ENCODE results near the gene PPARA. TPM values are rescaled to one million over a fixed set of nuclear protein-coding genes. Genes with fewer than 3 reads are reported as not detected.
"Not testable (repeated sequence)": the region's sequence is repeated elsewhere in the genome, so short reads cannot be mapped to it uniquely, and the experiment has no call there.

The PPARA gene
- total and polyA plus RNA-seq, 9 of the 15 experiments (the other 6 are each of a cell fraction or from before 2014, with no cell fraction given): 0.64 to 5.3 (median 3.5) TPM

- FAIRE-seq; POLR2A ChIA-PET; H3K27me3 ChIP-seq (ENCODE audit: control insufficient read depth in 2 of 2, insufficient read depth in 2 of 2, low read length in 2 of 2); H3K4me2 ChIP-seq (ENCODE audit: insufficient read depth, low read length); H4K20me1 ChIP-seq (replicated peaks; ENCODE audit: control insufficient read depth, insufficient read depth, low read length); BruUV-seq (replicated peaks); H3K9me3 ChIP-seq (replicated peaks; ENCODE audit: control insufficient read depth, insufficient read depth, low read depth, low read length); H3K27ac ChIP-seq (ENCODE audit: extremely low read depth, low read depth, low read length); CTCF ChIA-PET (ENCODE audit: low intra/inter-chr PET ratio); H3K36me3 ChIP-seq (ENCODE audit: control insufficient read depth, insufficient read depth, low read length); H3K9ac ChIP-seq (ENCODE audit: insufficient read depth in 1 of 2, low read depth in 2 of 2, low read length in 2 of 2); DNase-seq (ENCODE audit: extremely low read depth in 1 of 4, low spot score in 3 of 4); H2AFZ ChIP-seq (ENCODE audit: low read depth, low read length); H3K4me3 ChIP-seq; ATAC-seq; in situ Hi-C loops (cut with MboI); intact Hi-C loops (cut with micrococcal nuclease); H3K9me1 ChIP-seq (ENCODE audit: control insufficient read depth, insufficient read depth, low read length): not testable (repeated sequence)
- WGBS (ENCODE audit: insufficient coverage, low coverage, missing lambda C conversion rate): 48% methylated on average over 4 of the region's 4 CpGs
- Histone ChIP-seq H3K4me1 (replicated peaks in 1 of 2; ENCODE audit: control insufficient read depth in 2 of 2, insufficient read depth in 2 of 2, low read length in 2 of 2) (peaks cover 0 to 24% of the 10 kb centered on the region in 2 experiments; a peak in 4 of 5 replicates), H3K79me2 (ENCODE audit: control insufficient read depth, insufficient read depth, low read length) (peaks cover 17% of the 10 kb centered on the region)
- peak; percentile 66 for TF ChIP-seq ZFP36 (IDR thresholded peaks at IDR 0.05; ENCODE audit: low read depth, low read length, partially characterized antibody)
- peak; percentile 81 for TF ChIP-seq TRIM28 (IDR thresholded peaks at IDR 0.05)
These were observed 115.3 kb downstream of the PPARA start for GRCh38 chr22:46265627-46266026.

- in situ Hi-C loops (cut with MboI): no loop called here
- Histone ChIP-seq H3K27me3 (ENCODE audit: control insufficient read depth in 2 of 2, insufficient read depth in 2 of 2, low read length in 2 of 2) (no peaks in the 10 kb centered on the region), H3K36me3 (ENCODE audit: control insufficient read depth, insufficient read depth, low read length) (peaks cover 12% of the 10 kb centered on the region; the same call in 2 of the 3 replicates), H3K4me1 (replicated peaks in 1 of 2; ENCODE audit: control insufficient read depth in 2 of 2, insufficient read depth in 2 of 2, low read length in 2 of 2) (peaks cover 0 to 24% of the 10 kb centered on the region in 2 experiments; a peak in 4 of 5 replicates), H3K79me2 (ENCODE audit: control insufficient read depth, insufficient read depth, low read length) (peaks cover 17% of the 10 kb centered on the region), H3K4me2 (ENCODE audit: insufficient read depth, low read length) (peak within 1 kb of the TSS; percentile 84), H3K27ac (ENCODE audit: extremely low read depth, low read depth, low read length) (peak within 1 kb of the TSS; percentile 69), H3K9ac (ENCODE audit: insufficient read depth in 1 of 2, low read depth in 2 of 2, low read length in 2 of 2) (peak within 1 kb of the TSS; percentile 79 to 95), H3K9me3 (replicated peaks; ENCODE audit: control insufficient read depth, insufficient read depth, low read depth, low read length) (no peaks in the 10 kb centered on the region; the same call in none of the 2 replicates), H3K4me3 (peak within 1 kb of the TSS; percentile 90), H3K9me1 (ENCODE audit: control insufficient read depth, insufficient read depth, low read length) (peaks cover 2% of the 10 kb centered on the region), H4K20me1 (replicated peaks; ENCODE audit: control insufficient read depth, insufficient read depth, low read length) (no peaks in the 10 kb centered on the region), H2AFZ (ENCODE audit: low read depth, low read length) (peak within 1 kb of the TSS; percentile 83)
- FAIRE-seq (peak; percentile 42), DNase-seq (ENCODE audit: extremely low read depth in 1 of 4, low spot score in 3 of 4) (peak; percentile 89 to 93 (median 91)), ATAC-seq (peak; percentile 98)
- WGBS (ENCODE audit: insufficient coverage, low coverage, missing lambda C conversion rate): 3% methylated on average over 37 of the region's 74 CpGs
- ChIA-PET POLR2A (interaction anchor here (0.6 to 3.6 kb wide), 13 partner anchors 11 to 287 kb away, joined by 3 to 28 read pairs (median 3); partner anchors contain the start of gene CDPF1), CTCF (ENCODE audit: low intra/inter-chr PET ratio) (no interaction called here)
- intact Hi-C loops (cut with micrococcal nuclease): no loop called here
- BruUV-seq (replicated peaks): no TSS peak
- TF ChIP-seq TEAD1 (CRISPR knock-in tag; IDR thresholded peaks at IDR 0.05): peak in 1 of 2 experiments; percentile 32; a peak in 1 of 4 replicates
- TF ChIP-seq VEZF1 (CRISPR knock-in tag; IDR thresholded peaks at IDR 0.05): peak; percentile 57; the same call in 1 of the 2 replicates
- peak; percentile 44 to 88 (median 79) for TF ChIP-seq YY1 (IDR thresholded peaks at IDR 0.05; ENCODE audit: borderline replicate concordance in 1 of 3, control insufficient read depth in 1 of 3, extremely low read depth in 1 of 3, insufficient read depth in 3 of 3, insufficient read length in 1 of 3, insufficient replicate concordance in 2 of 3, low read depth in 1 of 3, low read length in 2 of 3)
- TF ChIP-seq MLLT1 (IDR thresholded peaks at IDR 0.05): 0 out of 4 replicates have a peak, but pooled peaks of 1 of the 2 experiments have one; percentile 12
- TF ChIP-seq NONO (IDR thresholded peaks at IDR 0.05; ENCODE audit: low read depth in 2 of 2, low read length in 1 of 2): peak; percentile 19 to 31; a peak in 2 of 4 replicates
- TF ChIP-seq RBFOX2 (IDR thresholded peaks at IDR 0.05; ENCODE audit: low read depth, low read length): peak; percentile 89
- TF ChIP-seq ZFX (CRISPR knock-in tag; IDR thresholded peaks at IDR 0.05): peak; percentile 78
These were observed 117.3 kb downstream of the PPARA start, which contains the start of gene TTC38 for GRCh38 chr22:46267431-46268279. TSS of gene TTC38 (plus strand) at chr22:46268008. CDS start at chr22:46268040, 32 bp downstream.

All from K562 (cell line).